Endothelial cell (in vitro differentiated cells): ENCODE results near the gene LCOR. TPM values are rescaled to one million over a fixed set of nuclear protein-coding genes. Genes with fewer than 3 reads are reported as not detected.

Experiments
- DNase-seq: peaks from one replicate; pipeline ENCODE4 v3.0.0; 2021; ENCODE audit warnings: low spot score
- H3K27ac Mint-ChIP-seq: one replicate; pipeline ENCODE4 v1.8.0; 2021; ENCODE audit warnings: mixed read lengths, inconsistent platforms; ENCODE audit not compliant: unreplicated experiment
- H3K27me3 Mint-ChIP-seq: one replicate; pipeline ENCODE4 v1.8.0; 2021; ENCODE audit warnings: mild to moderate bottlenecking, moderate library complexity, mixed read lengths, inconsistent platforms; ENCODE audit not compliant: unreplicated experiment
- H3K36me3 Mint-ChIP-seq: one replicate; pipeline ENCODE4 v1.8.0; 2021; ENCODE audit warnings: mild to moderate bottlenecking, low read depth, mixed read lengths, inconsistent platforms; ENCODE audit not compliant: unreplicated experiment
- H3K4me1 Mint-ChIP-seq: one replicate; pipeline ENCODE4 v1.8.0; 2021; ENCODE audit warnings: mild to moderate bottlenecking, mixed read lengths, inconsistent platforms; ENCODE audit not compliant: unreplicated experiment
- H3K4me3 Mint-ChIP-seq: one replicate; pipeline ENCODE4 v1.8.0; 2021; ENCODE audit warnings: mild to moderate bottlenecking, mixed read lengths, inconsistent platforms; ENCODE audit not compliant: unreplicated experiment
- H3K9me3 Mint-ChIP-seq: one replicate; pipeline ENCODE4 v1.8.0; 2021; ENCODE audit warnings: mixed read lengths, inconsistent platforms; ENCODE audit not compliant: unreplicated experiment
- CTCF ChIP-seq: fragments of 200-600 bp; sonication (generic); IDR thresholded peaks from one replicate; pipeline ENCODE4 v1.5.0; 2021; ENCODE audit warnings: antibody characterized with exemption; ENCODE audit not compliant: unreplicated experiment
- total RNA-seq: library from RNA; stranded (reverse); fragmentation: NEBNext Ultra II Directional; extraction: Animal tissue kit (Norgen Biotek cat#: 25700); gene quantifications from one replicate; pipeline ENCODE4 v1.2.1, GENCODE V29; 2021; ENCODE audit not compliant: unreplicated experiment

LCOR gene
- total RNA-seq, 1 donor from 2014 or later = 36.6 TPM

GRCh38 chr10:96820765-96821164 lies 11.3 kb upstream of the LCOR start:
- Mint-ChIP-seq H3K4me3 (no peak overlapping the region), H3K9me3 (no peaks in the 10 kb centered on the region), H3K27ac (no peak overlapping the region)

GRCh38 chr10:96826438-96826837 lies 5.7 kb upstream of the LCOR start:
- Mint-ChIP-seq H3K9me3 (no peaks in the 10 kb centered on the region), H3K27me3 (no peaks in the 10 kb centered on the region), H3K4me3 (no peak overlapping the region), H3K4me1 (peaks cover 3% of the 10 kb centered on the region), H3K27ac (no peak overlapping the region), H3K36me3 (no peaks in the 10 kb centered on the region)
- DNase-seq = no peak
- TF ChIP-seq CTCF = no peak

More at GRCh38 chr10:96820765-96821164, 11.3 kb upstream of the LCOR start:
- TF ChIP-seq CTCF = no peak
- Mint-ChIP-seq H3K36me3 (no peaks in the 10 kb centered on the region), H3K4me1 (no peaks in the 10 kb centered on the region), H3K27me3 (peaks cover 1% of the 10 kb centered on the region)
- no peak for DNase-seq

- peaks cover 5% of the 10 kb centered on the region for H3K27me3 Mint-ChIP-seq
- no peak for TF ChIP-seq CTCF
- H3K4me3 Mint-ChIP-seq = no peak overlapping the region
- peaks cover 4% of the 10 kb centered on the region for H3K36me3 Mint-ChIP-seq
- H3K27ac Mint-ChIP-seq = no peak overlapping the region
- H3K9me3 Mint-ChIP-seq = no peaks in the 10 kb centered on the region
- DNase-seq = no peak
- H3K4me1 Mint-ChIP-seq = peaks cover 9% of the 10 kb centered on the region
Observed at GRCh38 chr10:96828609-96829008, 3.5 kb upstream of the LCOR start.

- Mint-ChIP-seq H3K27me3 (peaks cover 11% of the 10 kb centered on the region), H3K4me3 (no peak overlapping the region), H3K36me3 (peaks cover 8% of the 10 kb centered on the region), H3K9me3 (no peaks in the 10 kb centered on the region), H3K27ac (no peak overlapping the region), H3K4me1 (peaks cover 14% of the 10 kb centered on the region)
- no peak for DNase-seq
- no peak for TF ChIP-seq CTCF
Observed at GRCh38 chr10:96829029-96829773, 2.9 kb upstream of the LCOR start.

- TF ChIP-seq CTCF = peak; percentile 86
- H3K36me3 Mint-ChIP-seq = peaks cover 8% of the 10 kb centered on the region
- H3K4me1 Mint-ChIP-seq = peaks cover 21% of the 10 kb centered on the region
- no peak overlapping the region for H3K27ac Mint-ChIP-seq
- H3K27me3 Mint-ChIP-seq = peaks cover 11% of the 10 kb centered on the region
- no peaks in the 10 kb centered on the region for H3K9me3 Mint-ChIP-seq
- peak; percentile 72 for DNase-seq
- H3K4me3 Mint-ChIP-seq = no peak overlapping the region
Observed at GRCh38 chr10:96830511-96831199, 1.4 kb upstream of the LCOR start.
